GM12878 (cell line): ENCODE measurements around the gene RASAL3. TPM values are rescaled to one million over a fixed set of nuclear protein-coding genes. Genes with fewer than 3 reads are reported as not detected.

Experiments
- ATAC-seq: fragments of 200-7000 bp; cut with Tn5 transposase; 3 replicates; pipeline ENCODE4 v1.9.1; 2020; ENCODE audit warnings: mild to moderate bottlenecking, moderate library complexity
- BruUV-seq: library from RNA; stranded (reverse); fragments of 400-500 nt; replicated peaks from 2 replicates; lab custom pipeline; 2021; lab: Mats Ljungman, UMichigan
- CTCF ChIA-PET: fragments of 300-600 bp; sonication (Branson Sonifier 250); formaldehyde crosslinking; extraction: SDS; loops from one replicate; lab custom pipeline; 2021; ENCODE audit warnings: inconsistent platforms; lab: Yijun Ruan, JAX
- POLR2A ChIA-PET: fragments of 350-600 bp; formaldehyde crosslinking; extraction: SDS; loops from one replicate; lab custom pipeline; 2021; ENCODE audit warnings: inconsistent platforms; lab: Charles Lee
- RAD21 ChIA-PET: fragments of 300-600 bp; sonication (Branson Sonifier 250); formaldehyde crosslinking; loops from one replicate; lab custom pipeline; 2023; ENCODE audit warnings: antibody characterized with exemption; ENCODE audit not compliant: unreplicated experiment; lab: Charles Lee
- SMC1A ChIA-PET: fragments of 300-600 bp; sonication (Branson Sonifier 250); formaldehyde crosslinking; loops from one replicate; lab custom pipeline; 2023; ENCODE audit not compliant: unreplicated experiment, uncharacterized antibody; lab: Charles Lee
- DNase-seq: peaks from one replicate; pipeline ENCODE4 v3.0.0-alpha.2; 2011; ENCODE audit warnings: low read depth, low spot score
- FAIRE-seq: peaks from 3 replicates; lab custom pipeline; 2011; peaks lifted over from hg19 to GRCh38; lab: Jason Lieb, UNC
- H2AFZ ChIP-seq: 2 replicates; pipeline ENCODE4 v1.6.0; 2011; ENCODE audit warnings: low read depth, low read length, control low read depth; ENCODE audit not compliant: control insufficient read depth
- H3K27ac ChIP-seq: 2 replicates; pipeline ENCODE4 v1.5.1; 2011; ENCODE audit warnings: control low read depth; ENCODE audit not compliant: control insufficient read depth, insufficient read depth
- H3K27me3 ChIP-seq, 2 experiments: replicated peaks in 1 of 2; 2 replicates each; pipeline versions ENCODE4 v1.6.0 to v1.6.1; 2011; ENCODE audit warnings: low read length in 1 of 2; ENCODE audit not compliant: control insufficient read depth in 2 of 2, insufficient read depth in 2 of 2
- H3K36me3 ChIP-seq, 2 experiments: 2 replicates each; pipeline ENCODE4 v1.5.1; 2011; ENCODE audit warnings: low read length in 1 of 2; ENCODE audit not compliant: control insufficient read depth in 2 of 2, insufficient read depth in 2 of 2
- H3K4me1 ChIP-seq: 2 replicates; pipeline ENCODE4 v1.6.1; 2011; ENCODE audit warnings: mild to moderate bottlenecking, low read length, moderate library complexity, mixed read lengths; ENCODE audit not compliant: control insufficient read depth, insufficient read depth
- H3K4me2 ChIP-seq: 2 replicates; pipeline ENCODE4 v1.6.0; 2011; ENCODE audit warnings: control low read depth; ENCODE audit not compliant: control insufficient read depth, insufficient read depth
- H3K4me3 ChIP-seq: fragments of 200-600 bp; sonication (generic); 2 replicates; pipeline ENCODE4 v1.5.1; 2016
- H3K79me2 ChIP-seq: 2 replicates; pipeline ENCODE4 v1.6.0; 2011; ENCODE audit warnings: low read length; ENCODE audit not compliant: control insufficient read depth, insufficient read depth
- H3K9ac ChIP-seq: 2 replicates; pipeline ENCODE4 v1.8.0; 2011; ENCODE audit warnings: low read length, control low read depth, mixed read lengths; ENCODE audit not compliant: control insufficient read depth, insufficient read depth
- H3K9me3 ChIP-seq: replicated peaks from 3 replicates; pipeline ENCODE4 v1.5.1; 2011; ENCODE audit warnings: mild to moderate bottlenecking, low read length; ENCODE audit not compliant: control insufficient read depth, insufficient read depth
- H4K20me1 ChIP-seq: 2 replicates; pipeline ENCODE4 v1.6.0; 2011; ENCODE audit not compliant: control insufficient read depth, insufficient read depth
- ATF3 ChIP-seq: IDR thresholded peaks from 2 replicates; pipeline ENCODE4 v1.6.1; 2011; ENCODE audit warnings: low read depth, mild to moderate bottlenecking, low read length, moderate library complexity, borderline replicate concordance; ENCODE audit errors: extremely low read depth
- CREB1 ChIP-seq: IDR thresholded peaks from 2 replicates; pipeline ENCODE4 v1.6.1; 2012; ENCODE audit warnings: low read depth, mild to moderate bottlenecking, inconsistent platforms
- EED ChIP-seq: sonication (generic); IDR thresholded peaks from 2 replicates; pipeline ENCODE4 v1.6.1; 2016; ENCODE audit warnings: antibody characterized with exemption, low read depth
- IRF5 ChIP-seq: fragments of 450-650 bp; IDR thresholded peaks from 2 replicates; pipeline ENCODE4 v1.6.1; 2017; ENCODE audit warnings: borderline replicate concordance
- JUND ChIP-seq: IDR thresholded peaks from 2 replicates; pipeline ENCODE4 v1.6.1; 2012; ENCODE audit warnings: low read depth, mild to moderate bottlenecking, low read length, improper control_type of control experiment, moderate library complexity
- RAD51 ChIP-seq: fragments of 450-650 bp; IDR thresholded peaks from 2 replicates; pipeline ENCODE4 v1.6.1; 2016; ENCODE audit warnings: moderate library complexity, mild to moderate bottlenecking, inconsistent platforms
- RELA ChIP-seq: fragments of 450-650 bp; IDR thresholded peaks from 2 replicates; pipeline ENCODE4 v1.8.0; 2014; ENCODE audit warnings: borderline replicate concordance; ENCODE audit not compliant: partially characterized antibody
- RELB ChIP-seq: fragments of 450-650 bp; IDR thresholded peaks from 2 replicates; pipeline ENCODE4 v1.6.1; 2017; ENCODE audit warnings: low read depth, mild to moderate bottlenecking, moderate library complexity
- SIX5 ChIP-seq: IDR thresholded peaks from 2 replicates; pipeline ENCODE4 v1.6.1; 2011; ENCODE audit warnings: mild to moderate bottlenecking, low read depth, low read length, moderate library complexity; ENCODE audit not compliant: severe bottlenecking
- SPI1 ChIP-seq: IDR thresholded peaks from 2 replicates; pipeline ENCODE4 v1.6.1; 2011; ENCODE audit warnings: low read depth, mild to moderate bottlenecking, low read length, moderate library complexity, borderline replicate concordance; ENCODE audit not compliant: insufficient read depth
- SREBF1 ChIP-seq: IDR thresholded peaks from 2 replicates; pipeline ENCODE4 v1.6.1; 2012; ENCODE audit warnings: mild to moderate bottlenecking, low read length
- TAF1 ChIP-seq: IDR thresholded peaks from 2 replicates; pipeline ENCODE4 v1.6.1; 2011; ENCODE audit warnings: mild to moderate bottlenecking, low read depth, low read length, borderline replicate concordance
- ZBTB4 ChIP-seq: fragments of 450-650 bp; formaldehyde crosslinking; IDR thresholded peaks from 2 replicates; pipeline ENCODE4 v1.4.0; 2022; ENCODE audit warnings: mild to moderate bottlenecking, moderate library complexity
- ZNF24 ChIP-seq: fragments of 450-650 bp; IDR thresholded peaks from 2 replicates; pipeline ENCODE4 v1.6.1; 2017; ENCODE audit warnings: antibody characterized with exemption, mild to moderate bottlenecking
- WGBS: methylation state at CpG from one replicate; pipeline ENCODE4 v1.1.6; 2016; ENCODE audit warnings: low lambda C conversion rate; ENCODE audit not compliant: insufficient replicate concordance, insufficient coverage; ENCODE audit errors: missing lambda C conversion rate; 5-methylcytosine and 5-hydroxymethylcytosine counted together
- in situ Hi-C: fragments of 300-500 bp; cut with MboI; formaldehyde crosslinking; loops from 9 replicates; pipeline ENCODE4 v1.14.3; 2018; ENCODE audit warnings: mixed read lengths
- intact Hi-C: fragments of 100-400 bp; cut with micrococcal nuclease; formaldehyde crosslinking; loops from one replicate; pipeline ENCODE4 v1.14.2; 2022; ENCODE audit not compliant: unreplicated experiment
- polyA plus RNA-seq, 11 experiments: library from polyadenylated mRNA; depleted of rRNA in 4 of 11; unstranded in 6 of 11; stranded (reverse) in 5 of 11; fragments of >200 nt; fragmentation: Nextera tagmentation in 4 of 11; fragmentation: Illumina TruSeq in 1 of 11; extraction: Ambion mirVana in 4 of 11; extraction: Trizol in 1 of 11; gene quantifications; 1 replicate in 1 of 11; 2 replicates in 10 of 11; pipeline versions ENCODE4 v1.2.1 to v1.2.3, GENCODE V29; 2011 to 2016; ENCODE audit warnings: inconsistent platforms in 2 of 11, missing spikeins in 2 of 11, low read depth in 1 of 11
- total RNA-seq, 4 experiments: library from RNA; depleted of rRNA in 3 of 4; stranded (reverse); fragments of >200 nt in 3 of 4; fragmentation: Illumina TruSeq in 1 of 4; extraction: Trizol in 1 of 4; gene quantifications; 2 replicates each; pipeline versions ENCODE4 v1.2.1 to v1.2.3, GENCODE V29; 2013 to 2021

The RASAL3 gene
- total and polyA plus RNA-seq, 10 of the 15 experiments (the other 5 are each of a cell fraction or from before 2014, with no cell fraction given) = 1.7 to 81.3 (median 23.2) TPM

- ChIA-PET RAD21 (no interaction called here), POLR2A (interaction anchor here (1.6 kb wide), 1 partner anchor 12 kb away, joined by 3 read pairs; the partner anchor contains the start of gene AKAP8L), SMC1A (no interaction called here), CTCF (interaction anchor here (0.7 kb wide), 1 partner anchor 12 kb away, joined by 6 read pairs; the partner anchor contains the start of gene AKAP8L)
- in situ Hi-C loops = no loop called here
- H4K20me1 ChIP-seq = no peaks in the 10 kb centered on the region
- H3K9me3 ChIP-seq = no peaks in the 10 kb centered on the region; the same call in 2 of the 3 replicates
- no peaks in the 10 kb centered on the region for H3K27me3 ChIP-seq
- ATAC-seq (no peak), DNase-seq (no peak), FAIRE-seq (no peak)
- H3K79me2 ChIP-seq = peaks cover 32% of the 10 kb centered on the region
- peaks cover 5 to 15% of the 10 kb centered on the region in 2 experiments for H3K36me3 ChIP-seq
- no peak overlapping the region for H2AFZ ChIP-seq
- H3K4me1 ChIP-seq = peaks cover 10% of the 10 kb centered on the region
- peak overlapping the region; percentile 94 for H3K9ac ChIP-seq
- H3K27ac ChIP-seq = peak overlapping the region; percentile 84
- peak overlapping the region; percentile 99 for H3K4me2 ChIP-seq
- intact Hi-C loops = loop anchor here (2.0 to 5.0 kb wide), 2 partner anchors 13 to 126 kb away; partner anchors contain the start of gene AKAP8L
- TSS peak; percentile 63 for BruUV-seq
- 0% methylated on average over 7 of the region's 7 CpGs for WGBS
- peak overlapping the region; percentile 98 for H3K4me3 ChIP-seq
- TF ChIP-seq RELB (no peak), SIX5 (no peak), RAD51 (no peak), SPI1 (no peak), ATF3 (no peak), ZBTB4 (CRISPR knock-in tag) (no peak), JUND (no peak), RELA (no peak), EED (no peak), ZNF24 (no peak), CREB1 (no peak), TAF1 (no peak), SREBF1 (no peak), IRF5 (no peak)
Observed at GRCh38 chr19:15431396-15432017, 32.8 kb downstream of the RASAL3 start.
